HG03571 (cell line): ENCODE measurements around the gene CNGA2.

Experiments used
- ATAC-seq: cut with Tn5 transposase; IDR thresholded peaks from one replicate; pipeline ENCODE4 v1.9.1; 2021; ENCODE audit not compliant: unreplicated experiment

The CNGA2 gene

DNA sequence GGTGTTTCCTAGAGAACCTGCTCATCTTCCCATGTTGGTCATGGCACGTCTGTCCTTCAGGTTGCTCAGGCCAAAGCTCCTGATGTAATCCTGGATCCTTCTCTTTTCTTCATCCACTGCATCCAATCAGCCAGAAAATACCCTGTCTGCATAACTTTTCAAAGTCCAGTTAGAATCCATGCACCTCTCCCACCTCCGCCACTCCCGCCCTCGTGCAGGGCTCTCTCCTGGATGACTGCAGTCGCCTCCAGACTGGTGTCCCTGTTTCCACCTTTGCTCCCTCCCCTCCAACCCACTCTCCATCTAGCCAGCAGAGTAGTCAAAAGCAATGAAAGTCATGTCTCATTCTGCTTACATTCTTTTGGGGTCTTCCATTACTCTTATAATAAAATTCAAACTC, 16.0 kb downstream of the CNGA2 start:
- ATAC-seq: no peak

DNA sequence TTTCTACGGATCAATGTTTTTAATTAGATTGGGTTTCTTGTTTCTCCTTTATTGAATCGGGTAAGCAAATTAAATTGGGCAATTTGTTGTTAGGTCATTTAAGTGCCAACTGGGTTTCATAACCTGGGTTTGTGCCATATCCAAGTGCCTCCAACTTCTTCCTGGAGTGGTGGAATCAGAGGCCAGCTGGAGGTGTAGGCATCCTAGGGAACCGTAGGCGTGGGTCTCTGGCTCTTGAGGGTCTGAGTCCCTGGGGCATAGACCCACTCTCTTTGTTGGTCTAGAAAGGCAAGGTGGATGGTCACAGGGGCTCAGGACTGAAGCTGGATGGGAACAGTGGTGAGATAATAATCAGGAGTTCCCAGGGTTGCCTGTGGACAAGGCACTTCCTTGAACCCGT, 18.3 kb downstream of the CNGA2 start:
- no peak for ATAC-seq

DNA sequence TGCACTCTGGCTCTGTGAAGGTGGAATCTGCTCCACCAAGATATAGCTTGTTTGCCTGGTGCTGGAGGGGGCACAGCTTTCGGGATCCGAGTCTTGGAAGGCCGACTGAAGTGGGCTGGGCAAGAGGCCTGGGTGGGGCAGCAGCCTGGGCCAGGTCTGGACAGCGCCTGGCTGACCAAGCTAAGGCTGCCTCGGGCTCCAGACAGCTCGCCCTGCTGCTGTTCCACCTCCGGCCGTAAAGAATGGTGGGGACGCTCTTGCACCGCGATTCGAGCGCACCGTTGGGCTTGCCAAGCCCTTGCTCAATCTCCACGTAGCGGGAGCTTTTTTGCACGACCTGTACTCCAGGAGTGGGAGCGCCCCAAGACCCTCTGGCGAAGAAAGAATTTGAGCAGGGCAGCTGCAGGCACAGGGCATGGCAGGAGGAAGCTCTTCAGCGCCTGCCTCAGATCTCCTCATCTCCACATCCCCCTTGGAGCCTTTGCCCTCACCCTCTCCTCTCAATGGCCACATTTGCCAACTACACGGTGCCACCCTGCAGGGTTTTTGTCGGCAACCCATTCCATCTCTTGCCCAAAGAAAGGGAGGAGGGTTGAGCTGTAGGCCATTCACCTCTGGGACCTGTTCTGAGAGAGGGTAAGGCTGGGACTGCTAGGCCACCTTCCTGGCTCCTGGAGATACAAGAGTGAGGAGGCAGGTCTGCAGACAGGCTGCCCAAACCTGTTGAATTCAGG, 18.9 kb downstream of the CNGA2 start:
- no peak for ATAC-seq

DNA sequence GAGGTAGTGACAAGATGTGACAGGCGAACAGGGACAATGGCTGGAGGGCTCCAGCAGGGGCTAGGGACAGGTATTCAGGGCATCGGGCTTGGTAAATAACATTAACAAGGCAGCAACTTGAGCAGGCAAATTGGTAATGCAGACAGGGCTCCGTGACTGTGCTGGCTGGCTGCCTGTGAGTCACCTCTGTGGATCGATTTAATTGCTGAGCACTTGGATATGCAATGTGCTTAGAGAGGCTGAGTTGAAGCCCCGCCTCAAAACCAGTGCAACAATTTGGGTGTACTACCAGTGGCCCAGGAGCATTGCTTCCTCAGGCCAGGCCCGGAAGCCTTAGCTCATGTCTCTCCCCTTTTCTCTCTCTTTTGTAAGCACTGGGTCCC, 19.5 kb downstream of the CNGA2 start:
- no peak for ATAC-seq

DNA sequence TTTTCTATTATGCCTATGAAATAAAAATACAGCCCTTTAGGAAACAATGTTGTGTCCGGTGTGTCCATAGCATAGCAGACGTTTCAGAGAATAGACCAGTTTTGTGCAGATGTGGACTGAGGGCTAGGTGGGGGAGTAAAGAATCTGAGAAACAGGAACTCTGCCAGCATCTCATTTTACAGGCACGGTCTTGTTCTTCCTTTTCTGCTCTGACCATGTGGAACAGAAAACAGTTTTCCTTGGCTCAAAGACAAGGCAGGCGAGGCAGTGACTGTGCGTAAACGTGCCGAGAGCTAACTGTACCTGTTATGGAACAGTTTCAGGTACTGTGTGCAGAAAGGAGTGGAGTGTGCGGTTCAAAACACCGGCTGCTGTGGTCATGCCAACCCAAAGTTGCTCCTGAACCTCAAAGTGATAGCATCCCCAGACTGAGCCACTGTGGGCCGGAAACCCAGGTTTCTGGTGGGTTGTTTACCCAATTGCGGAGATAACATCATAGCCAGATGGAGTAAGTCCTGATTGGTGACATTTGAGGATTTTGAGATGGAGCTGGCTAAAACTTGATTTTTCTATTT, 20.2 kb downstream of the CNGA2 start:
- no peak for ATAC-seq

DNA sequence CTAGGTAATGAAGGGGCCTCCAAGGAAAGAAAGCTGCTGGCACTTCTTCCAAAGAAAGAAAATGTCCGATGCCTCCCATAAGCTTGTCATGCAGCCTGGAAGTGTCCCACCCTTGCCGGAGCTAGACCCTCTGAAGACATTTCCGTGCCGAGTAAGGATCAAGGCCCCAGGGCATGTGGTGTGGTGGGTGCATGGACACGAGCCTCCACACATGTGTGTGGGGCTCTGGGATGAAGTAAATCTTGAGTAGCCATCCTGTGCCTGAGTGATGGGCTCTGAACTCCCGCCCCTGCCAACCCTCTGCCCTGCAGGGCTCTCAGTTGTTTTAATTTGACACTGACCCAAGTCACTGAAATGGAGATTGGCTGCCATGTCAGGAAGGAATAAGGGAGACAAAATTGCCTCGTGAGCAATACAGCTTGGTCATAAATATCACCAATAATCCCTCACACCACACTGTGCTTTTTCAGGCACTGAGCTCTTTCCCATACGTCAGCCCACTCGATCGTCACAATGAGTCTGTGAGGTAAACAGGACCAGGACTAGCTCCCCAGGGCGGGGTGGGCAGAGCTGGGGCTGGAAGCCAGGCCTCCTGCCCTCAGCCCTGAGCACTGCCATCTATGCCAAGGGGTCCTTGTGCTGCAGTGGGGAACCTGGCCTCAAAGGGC, 24.6 kb downstream of the CNGA2 start:
- ATAC-seq: no peak

DNA sequence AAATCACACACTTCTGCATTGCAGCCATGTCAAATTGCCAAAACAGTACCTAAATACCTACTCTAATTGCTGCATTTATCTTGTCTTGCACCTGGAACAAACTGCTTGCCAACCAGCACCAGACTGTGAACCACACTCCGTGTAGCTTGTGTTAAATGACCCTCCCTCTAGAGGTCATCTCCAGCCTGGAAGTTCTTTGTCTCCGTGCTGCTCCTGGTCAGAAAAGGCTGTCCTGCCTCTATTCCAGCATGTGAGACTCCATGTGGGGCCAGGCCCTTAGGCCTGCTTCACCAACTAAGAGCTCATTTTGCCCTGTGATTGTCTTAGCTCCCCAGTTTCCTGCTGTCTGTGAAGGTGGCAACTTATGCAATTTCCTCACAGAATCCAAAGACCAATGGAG, 28.3 kb downstream of the CNGA2 start:
- no peak for ATAC-seq

DNA sequence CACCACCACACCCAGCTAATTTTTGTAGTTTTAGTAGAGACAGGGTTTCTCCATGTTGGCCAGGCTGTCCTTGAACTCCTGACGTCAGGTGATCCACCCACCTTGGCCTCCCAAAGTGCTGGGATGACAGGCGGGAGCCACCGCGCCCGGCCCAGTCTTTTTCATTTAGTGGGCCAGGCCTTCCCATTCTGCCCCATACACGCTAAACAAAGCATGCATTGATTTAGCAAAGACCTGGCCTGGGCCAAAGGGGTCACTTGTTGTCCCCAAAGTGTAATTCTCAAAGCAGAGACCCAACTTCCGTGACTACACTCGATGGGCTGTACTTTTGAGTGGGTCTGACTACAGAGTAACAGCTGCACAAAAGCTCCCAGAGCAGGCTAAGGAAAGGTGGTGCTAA, 29.2 kb downstream of the CNGA2 start:
- no peak for ATAC-seq

DNA sequence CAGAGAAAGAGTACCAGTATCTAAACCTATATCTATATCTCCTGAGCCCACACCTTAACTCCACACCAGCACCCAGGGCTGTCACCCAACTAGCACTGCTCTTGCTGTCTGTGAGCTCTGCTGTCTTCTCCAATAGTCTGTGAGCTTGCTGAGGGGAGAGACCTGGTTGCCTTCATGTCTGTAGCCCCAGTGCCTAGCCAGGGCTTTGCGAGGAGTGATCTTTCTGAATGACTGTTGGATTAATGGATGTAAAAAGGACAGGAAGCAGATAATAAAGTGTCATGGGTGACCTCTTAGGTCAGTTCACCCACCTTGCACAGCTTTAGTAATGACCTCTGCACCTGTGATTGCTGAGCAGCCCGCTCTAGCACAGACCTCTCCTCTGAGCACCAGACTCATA, 30.5 kb downstream of the CNGA2 start:
- no peak for ATAC-seq

DNA sequence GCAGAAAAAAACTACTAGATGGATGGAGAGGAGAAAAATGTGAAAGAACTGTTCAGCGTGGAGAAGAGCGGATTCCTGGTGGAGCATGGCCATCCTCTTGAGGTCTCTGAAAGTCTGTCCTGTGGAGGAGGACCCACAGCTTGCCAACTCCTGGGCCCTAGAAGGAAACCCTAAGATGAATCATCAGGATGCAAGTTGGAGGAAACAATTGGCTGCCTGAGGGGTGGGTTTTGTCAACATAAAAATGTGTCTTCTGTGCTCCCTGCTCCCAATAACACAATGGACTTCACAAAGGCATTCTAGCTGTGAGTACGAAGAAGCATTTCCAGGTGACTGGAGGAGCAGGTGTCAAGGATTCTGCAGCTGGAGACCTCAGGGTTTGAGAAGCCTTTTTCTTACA, 37.2 kb downstream of the CNGA2 start:
- no peak for ATAC-seq

DNA sequence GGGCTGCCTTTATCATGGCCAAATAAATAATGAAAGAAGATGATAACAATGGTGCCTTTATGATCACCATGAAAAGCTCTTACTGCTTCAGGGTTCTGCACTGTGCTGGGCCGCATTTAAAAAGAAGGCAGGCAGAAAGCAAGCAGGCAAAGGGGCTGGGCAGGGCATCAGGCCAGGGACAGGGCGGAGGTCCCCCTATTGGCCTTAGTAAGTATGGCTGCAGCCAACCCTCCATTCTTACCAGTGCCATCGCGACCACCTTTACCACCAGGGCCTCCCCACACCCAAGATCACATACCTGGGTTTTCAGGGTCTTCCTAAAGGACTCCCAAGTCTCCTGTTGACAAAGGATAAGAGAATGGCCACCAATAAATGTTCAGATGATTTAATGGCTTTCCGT, 38.9 kb downstream of the CNGA2 start:
- no peak for ATAC-seq

DNA sequence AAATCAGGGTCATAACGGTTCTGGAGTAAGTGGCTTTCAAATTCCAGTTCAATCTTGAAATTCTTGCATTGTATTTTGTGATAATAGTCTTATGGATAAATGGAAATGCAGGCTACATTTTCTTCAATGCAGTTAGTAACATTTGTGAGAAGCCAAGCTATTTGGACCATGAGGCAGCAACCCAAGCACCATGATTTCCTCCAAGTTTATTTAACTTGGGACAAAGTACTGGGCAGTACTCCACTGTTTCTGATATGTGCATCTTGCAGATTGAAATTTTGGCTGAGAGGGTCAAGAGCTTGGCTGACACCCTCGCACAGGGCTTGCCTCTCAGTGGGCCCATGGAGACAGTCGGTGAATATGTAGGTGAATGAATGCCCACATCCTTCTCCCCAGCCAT, 39.9 kb downstream of the CNGA2 start:
- ATAC-seq: no peak

DNA sequence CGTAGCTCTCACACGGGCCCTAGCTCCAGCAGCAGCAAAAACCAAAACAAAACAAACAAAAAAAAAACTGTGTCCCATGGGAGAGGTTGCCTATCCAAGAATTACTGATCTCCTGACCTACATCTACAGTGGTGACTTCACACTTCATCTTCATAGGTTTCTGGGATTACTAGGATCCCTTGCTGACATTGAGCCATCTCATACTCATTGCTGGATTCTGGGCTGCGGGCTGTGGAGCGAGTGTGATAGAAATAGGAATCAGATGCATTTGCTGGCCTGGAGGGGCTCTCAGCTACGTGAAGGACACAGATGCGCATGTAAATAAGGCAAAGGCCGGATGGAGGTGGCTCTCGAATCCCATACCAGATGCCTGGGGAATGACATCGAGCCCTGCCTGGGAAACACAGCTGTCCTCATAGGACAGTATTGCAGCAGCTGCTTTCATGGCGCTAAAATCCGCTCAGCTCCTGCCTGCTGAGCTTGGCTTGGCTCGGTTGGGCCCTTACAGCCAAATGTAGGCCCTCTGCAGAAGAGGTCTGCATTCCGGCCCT, 41.7 kb downstream of the CNGA2 start:
- no peak for ATAC-seq

DNA sequence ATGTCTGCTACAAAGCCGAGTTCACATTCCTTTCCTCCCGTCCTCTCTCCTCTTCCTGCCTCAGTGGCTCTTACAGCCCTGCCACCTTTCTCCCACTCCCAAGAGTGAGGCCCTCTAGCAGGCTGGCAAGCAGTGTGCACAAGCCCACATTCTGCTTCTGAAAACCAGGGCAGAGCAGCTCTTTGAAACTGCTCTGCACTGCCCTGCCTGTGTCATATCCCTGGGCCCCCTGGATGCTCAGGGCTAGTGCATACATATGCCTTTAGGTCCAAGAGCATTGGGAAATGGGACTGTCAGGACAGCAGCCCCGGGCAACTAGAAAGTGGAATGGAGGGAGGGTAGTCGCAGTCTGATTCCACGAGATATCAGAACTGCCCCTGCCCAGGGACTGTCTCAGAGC, 42.4 kb downstream of the CNGA2 start:
- ATAC-seq: no peak

DNA sequence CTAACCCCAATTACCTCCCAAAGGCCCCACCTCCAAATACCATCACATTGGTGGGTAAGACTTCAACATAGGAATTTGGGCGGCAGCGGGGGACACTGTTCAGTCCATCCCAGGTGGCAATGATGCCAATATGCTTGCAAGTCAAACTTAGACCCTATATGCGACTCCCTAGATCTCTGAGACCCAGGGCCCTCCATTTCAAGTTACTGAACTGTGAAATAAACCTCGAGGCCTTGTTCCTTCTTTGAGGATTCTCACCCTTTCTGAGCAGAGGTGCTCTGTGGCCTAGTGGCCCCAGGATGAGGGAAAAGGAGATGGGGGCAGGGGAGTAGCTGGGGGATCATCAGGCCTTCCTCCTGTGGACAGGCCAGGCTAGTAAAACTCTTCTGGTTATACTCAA, 44.7 kb downstream of the CNGA2 start:
- no peak for ATAC-seq

DNA sequence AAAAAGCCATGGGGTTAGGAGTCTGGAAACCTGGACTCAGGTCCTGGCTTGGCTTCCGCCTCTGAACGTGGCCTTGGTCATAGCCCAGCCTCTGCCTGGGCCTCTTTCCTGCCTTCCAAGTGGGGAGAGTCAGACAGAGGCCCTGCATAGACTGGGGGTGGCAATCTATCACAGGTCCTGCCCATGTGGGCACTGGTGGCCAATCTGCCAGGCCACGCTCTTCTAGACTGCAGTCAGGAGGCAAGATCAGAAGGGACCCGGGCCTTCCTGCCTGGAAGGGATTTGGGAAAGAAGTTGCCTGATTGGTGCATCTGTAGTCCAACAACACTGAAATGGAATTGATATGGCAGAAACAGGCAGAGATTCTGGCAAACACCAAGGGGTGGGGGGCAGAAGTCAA, 46.1 kb downstream of the CNGA2 start:
- no peak for ATAC-seq

DNA sequence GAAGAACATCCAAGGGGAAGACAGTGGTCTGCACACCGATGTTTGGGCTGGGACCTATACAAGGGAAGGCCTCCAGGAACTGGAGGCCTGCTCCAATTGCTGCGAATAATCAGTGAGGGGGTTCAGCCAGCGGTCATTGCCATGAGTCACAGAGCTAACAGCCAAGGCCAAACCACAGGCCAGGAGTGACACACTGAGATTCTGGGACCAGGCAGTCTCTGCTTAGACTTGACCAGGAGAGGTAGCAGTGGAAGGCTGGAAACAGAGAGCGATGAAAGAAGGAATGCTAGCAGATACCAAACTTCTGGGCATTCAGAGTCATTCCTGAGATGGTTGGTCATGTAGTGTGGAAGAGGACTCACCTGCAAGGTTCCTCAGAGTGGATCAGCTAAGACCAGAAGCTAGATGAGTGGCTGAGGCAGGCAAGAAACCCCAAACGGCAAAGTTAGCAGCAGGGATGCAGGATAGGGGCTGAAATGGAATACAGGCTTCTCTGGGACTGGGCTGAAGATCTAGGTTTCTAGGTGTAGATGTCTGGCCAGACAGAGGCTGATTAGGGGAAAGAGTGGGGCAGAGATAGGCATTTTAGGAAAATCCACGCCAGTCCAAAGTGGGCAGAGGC, 54.7 kb downstream of the CNGA2 start:
- ATAC-seq: no peak

DNA sequence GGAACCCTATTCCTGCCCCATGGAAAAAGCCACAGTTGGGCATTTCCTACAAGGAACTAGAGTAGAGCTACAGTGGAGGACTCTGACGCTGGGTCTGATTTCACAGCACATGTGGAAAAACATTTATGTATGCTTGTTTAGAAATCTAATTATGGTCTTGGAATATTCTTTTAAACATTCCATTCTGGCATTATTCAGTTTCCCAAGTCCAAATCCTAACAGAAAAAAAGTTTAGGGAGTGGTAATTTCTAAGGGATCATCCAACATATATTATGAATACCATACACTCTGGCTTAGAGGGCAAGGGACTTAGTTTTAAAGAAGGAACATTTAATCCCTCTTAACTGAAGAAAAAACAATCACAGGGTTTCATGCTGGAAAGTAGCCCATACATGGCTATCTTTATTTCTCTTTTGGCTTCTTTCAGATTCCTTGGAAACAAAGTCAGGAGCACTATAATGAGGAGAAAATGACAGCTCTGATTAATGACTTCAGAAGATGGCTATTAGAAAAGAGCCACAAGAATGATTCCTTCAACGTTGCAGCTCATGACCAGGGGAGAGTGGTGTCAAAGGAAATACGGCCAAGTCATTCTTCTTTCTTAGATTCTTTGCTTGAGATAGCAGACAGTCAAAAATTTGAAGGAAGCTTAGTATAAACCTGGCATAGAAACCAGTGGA, 56.1 kb downstream of the CNGA2 start:
- ATAC-seq: no peak

DNA sequence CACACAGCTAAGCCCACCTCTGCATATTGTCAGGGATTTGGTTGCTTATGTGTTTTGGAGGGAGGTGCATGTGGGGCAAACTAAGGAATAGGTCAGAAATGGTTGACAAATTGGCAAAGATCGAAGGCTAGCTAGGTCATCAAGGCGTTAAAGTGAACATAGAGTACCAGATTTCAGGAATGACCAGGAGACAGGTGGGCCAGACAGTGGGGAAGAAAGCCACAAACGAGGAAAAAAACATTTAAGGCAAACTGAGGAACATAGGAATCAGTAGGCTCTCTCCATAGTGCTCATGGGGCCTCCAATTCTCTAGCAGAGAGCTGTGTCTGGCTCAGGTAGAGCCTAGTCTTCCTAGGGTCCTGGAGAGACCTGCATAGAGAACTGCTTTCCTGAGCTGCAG, 57.4 kb downstream of the CNGA2 start:
- no peak for ATAC-seq

DNA sequence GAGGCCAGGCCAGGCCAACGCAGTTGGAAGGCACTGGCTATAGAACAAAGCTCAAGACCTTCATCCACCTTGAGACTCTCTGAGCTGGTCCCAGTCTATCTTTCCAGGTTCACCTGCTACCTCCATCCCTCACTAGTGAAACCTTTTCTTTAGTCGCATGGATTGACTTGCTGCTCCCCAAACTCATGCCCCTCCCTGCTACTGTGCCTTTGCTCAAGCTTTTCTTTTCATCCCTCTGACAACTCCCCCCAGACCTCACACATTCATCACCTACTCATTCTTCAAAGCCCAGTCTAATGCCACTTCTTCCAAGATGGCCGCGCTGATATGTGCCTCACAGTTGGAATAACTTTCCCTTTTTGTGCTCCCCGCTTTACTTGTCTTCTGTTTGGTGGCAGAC, 58.0 kb downstream of the CNGA2 start:
- no peak for ATAC-seq

DNA sequence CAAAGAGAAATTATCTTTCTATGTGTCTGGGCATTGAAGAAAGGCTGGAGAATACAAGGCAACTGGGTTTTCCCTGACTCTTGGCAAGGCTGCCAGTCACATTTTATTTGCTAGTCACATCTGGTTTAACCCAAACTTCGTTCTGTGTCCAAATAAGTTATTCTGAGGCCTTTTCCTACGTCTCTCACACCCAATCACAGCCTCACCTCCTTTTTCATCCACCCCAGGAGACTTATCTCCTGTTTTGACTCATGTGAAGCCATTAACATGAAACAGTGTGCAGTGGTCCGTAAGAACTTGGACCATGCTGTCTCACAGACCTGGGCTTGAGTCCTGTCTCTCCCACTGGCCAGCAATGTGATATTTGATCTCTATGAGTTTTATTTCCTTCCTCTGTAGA, 59.3 kb downstream of the CNGA2 start:
- ATAC-seq: no peak
